ENCODE measurements around the gene LNPK. TPM values are rescaled to one million over a fixed set of nuclear protein-coding genes. Genes with fewer than 3 reads are reported as not detected.

LNPK gene
- total RNA-seq, 1 experiment from 2014 or later: 43.8 TPM

- 0 out of 2 replicates have a peak, but pooled peaks cover 9% of the 10 kb centered on the region for H3F3A ChIP-seq (ENCODE audit: insufficient read depth, low read depth)
- no peaks in the 10 kb centered on the region for H3K27me3 ChIP-seq (ENCODE audit: insufficient read depth, low read depth)
- no peak for DNase-seq
- no peak overlapping the region for H3K4me3 ChIP-seq
- no peak overlapping the region for H2AFZ ChIP-seq
- H3K4me1 ChIP-seq (replicated peaks; ENCODE audit: insufficient read depth): peaks cover 16% of the 10 kb centered on the region
- POLR2A ChIA-PET (ENCODE audit: unreplicated experiment): no interaction called here
- TF ChIP-seq EZH2 (IDR thresholded peaks at IDR 0.05; ENCODE audit: low read depth) (no peak), CTCF (conservative IDR thresholded peaks at IDR 0.05) (no peak)
- no peaks in the 10 kb centered on the region for H3K9me3 ChIP-seq (ENCODE audit: insufficient read depth, low read depth)
- H4K20me1 ChIP-seq (ENCODE audit: insufficient read depth): no peaks in the 10 kb centered on the region
- BruUV-seq (replicated peaks): no TSS peak
- no peak overlapping the region for H3K27ac ChIP-seq
- no peaks in the 10 kb centered on the region for H3K36me3 ChIP-seq (ENCODE audit: low read depth)
- H3K79me2 ChIP-seq (ENCODE audit: low read depth): peaks cover 23% of the 10 kb centered on the region
- intact Hi-C loops (cut with micrococcal nuclease; ENCODE audit: unreplicated experiment): loop anchor here (10.0 kb wide), 2 partner anchors 641 to 819 kb away; partner anchors contain the start of gene ATP5MC3
- H3K4me2 ChIP-seq: no peak overlapping the region
- no peaks in the 10 kb centered on the region for H3K9me2 ChIP-seq (ENCODE audit: insufficient read depth)
- CTCF ChIA-PET: interaction anchor here (0.7 kb wide), 1 partner anchor 51 kb away, joined by 4 read pairs; no protein-coding TSS in a partner anchor
These were observed 1.9 kb upstream of the LNPK start for GRCh38 chr2:176003958-176004357.

GRCh38 chr2:176002688-176003210 lies 682 bp upstream of the LNPK start:
- TSS peak; percentile 97 for BruUV-seq (replicated peaks)
- peak; percentile 48 to 59 for DNase-seq

GRCh38 chr2:176001281-176001915 lies 669 bp downstream of the LNPK start:
- Histone ChIP-seq H3K9me2 (ENCODE audit: insufficient read depth) (no peaks in the 10 kb centered on the region), H4K20me1 (ENCODE audit: insufficient read depth) (no peaks in the 10 kb centered on the region), H3K79me2 (ENCODE audit: low read depth) (peaks cover 29% of the 10 kb centered on the region), H3K4me3 (peak overlapping the region; percentile 82), H2AFZ (peak overlapping the region; percentile 98), H3K4me1 (replicated peaks; ENCODE audit: insufficient read depth) (peaks cover 16% of the 10 kb centered on the region), H3K36me3 (ENCODE audit: low read depth) (no peaks in the 10 kb centered on the region), H3K27me3 (ENCODE audit: insufficient read depth, low read depth) (no peaks in the 10 kb centered on the region), H3F3A (ENCODE audit: insufficient read depth, low read depth) (0 out of 2 replicates have a peak, but pooled peaks cover 9% of the 10 kb centered on the region), H3K27ac (peak overlapping the region; percentile 37), H3K9me3 (ENCODE audit: insufficient read depth, low read depth) (no peaks in the 10 kb centered on the region), H3K4me2 (peak overlapping the region; percentile 95)
- BruUV-seq (replicated peaks): TSS peak; percentile 42
- DNase-seq: peak; percentile 50 to 53
- POLR2A ChIA-PET (ENCODE audit: unreplicated experiment): no interaction called here
- TF ChIP-seq CTCF (conservative IDR thresholded peaks at IDR 0.05) (no peak), EZH2 (IDR thresholded peaks at IDR 0.05; ENCODE audit: low read depth) (no peak)
- CTCF ChIA-PET: no interaction called here
- intact Hi-C loops (cut with micrococcal nuclease; ENCODE audit: unreplicated experiment): loop anchor here (10.0 kb wide), 2 partner anchors 643 to 817 kb away; partner anchors contain the start of gene ATP5MC3

More at GRCh38 chr2:176002688-176003210, 682 bp upstream of the LNPK start:
- Histone ChIP-seq H3F3A (ENCODE audit: insufficient read depth, low read depth) (0 out of 2 replicates have a peak, but pooled peaks cover 9% of the 10 kb centered on the region), H3K4me2 (peak overlapping the region; percentile 95), H3K9me3 (ENCODE audit: insufficient read depth, low read depth) (no peaks in the 10 kb centered on the region), H3K27ac (no peak overlapping the region), H3K36me3 (ENCODE audit: low read depth) (no peaks in the 10 kb centered on the region), H3K4me1 (replicated peaks; ENCODE audit: insufficient read depth) (peaks cover 16% of the 10 kb centered on the region), H3K27me3 (ENCODE audit: insufficient read depth, low read depth) (no peaks in the 10 kb centered on the region), H4K20me1 (ENCODE audit: insufficient read depth) (no peaks in the 10 kb centered on the region), H3K4me3 (peak overlapping the region; percentile 82), H3K9me2 (ENCODE audit: insufficient read depth) (no peaks in the 10 kb centered on the region), H3K79me2 (ENCODE audit: low read depth) (peaks cover 29% of the 10 kb centered on the region), H2AFZ (peak overlapping the region; percentile 98)
- intact Hi-C loops (cut with micrococcal nuclease; ENCODE audit: unreplicated experiment): loop anchor here (1.0 to 10.0 kb wide), 4 partner anchors 72 to 818 kb away; partner anchors contain the start of gene ATP5MC3
- POLR2A ChIA-PET (ENCODE audit: unreplicated experiment): no interaction called here
- CTCF ChIA-PET: no interaction called here
- TF ChIP-seq CTCF (conservative IDR thresholded peaks at IDR 0.05) (no peak), EZH2 (IDR thresholded peaks at IDR 0.05; ENCODE audit: low read depth) (no peak)

All from PC-9 (cell line).